Tibial nerve (tissue), 4 donors: ENCODE measurements around the gene ZCWPW2. TPM values are rescaled to one million over a fixed set of nuclear protein-coding genes. Genes with fewer than 3 reads are reported as not detected.
A peak's percentile ranks its signal among the peaks of the same experiment; 100 is the strongest.

ENCODE experiments used
- DNase-seq, 2 donors: peaks; one replicate each; pipeline ENCODE4 v3.0.0-alpha.2; 2019; ENCODE audit warnings: low spot score in 2 of 2
- H3K27ac ChIP-seq, 4 donors: fragments of 200-600 bp; sonication (generic) in 3 of 4; one replicate each; pipeline ENCODE4 v1.5.1; 2017 to 2019; ENCODE audit warnings: mild to moderate bottlenecking in 1 of 4
- H3K27me3 ChIP-seq, 2 donors: fragments of 200-600 bp; sonication (generic) in 1 of 2; one replicate each; pipeline versions ENCODE4 v1.5.1 to v1.6.0; 2017 to 2019
- H3K36me3 ChIP-seq, 3 donors: fragments of 200-600 bp; sonication (generic); one replicate each; pipeline ENCODE4 v1.5.1; 2018 to 2019
- H3K4me1 ChIP-seq, 4 donors: fragments of 200-600 bp; sonication (generic) in 3 of 4; one replicate each; pipeline ENCODE4 v1.5.1; 2017 to 2019
- H3K4me3 ChIP-seq, 4 donors: fragments of 200-600 bp; sonication (generic) in 3 of 4; one replicate each; pipeline ENCODE4 v1.5.1; 2017 to 2019; ENCODE audit warnings: mild to moderate bottlenecking in 1 of 4, moderate library complexity in 1 of 4
- H3K9me3 ChIP-seq, 4 donors: fragments of 200-600 bp; sonication (generic) in 3 of 4; one replicate each; pipeline ENCODE4 v1.5.1; 2017 to 2019
- CTCF ChIP-seq, 5 experiments: fragments of 200-600 bp in 3 of 5; fragments of 450-650 bp in 2 of 5; sonication (generic) in 3 of 5; IDR thresholded peaks; one replicate each; pipeline ENCODE4 v1.5.1; 2016 to 2019; ENCODE audit warnings: antibody characterized with exemption in 5 of 5, mild to moderate bottlenecking in 3 of 5, moderate library complexity in 2 of 5
- EP300 ChIP-seq, 2 donors: sonication (generic); formaldehyde crosslinking; IDR thresholded peaks; one replicate each; pipeline ENCODE4 v1.6.1; 2017; ENCODE audit warnings: antibody characterized with exemption in 2 of 2, mild to moderate bottlenecking in 1 of 2
- POLR2A ChIP-seq, 2 donors: fragments of 450-650 bp; IDR thresholded peaks; one replicate each; pipeline ENCODE4 v1.6.1; 2017; ENCODE audit warnings: antibody characterized with exemption in 2 of 2, mild to moderate bottlenecking in 2 of 2, moderate library complexity in 2 of 2
- WGBS, 2 donors: methylation state at CpG; one replicate each; pipeline ENCODE4 v1.1.5; 2018; 5-methylcytosine and 5-hydroxymethylcytosine counted together
- total RNA-seq, 4 donors: library from RNA; depleted of rRNA; stranded (reverse); fragments of >200 nt; gene quantifications; one replicate each; pipeline ENCODE4 v1.1.0, GENCODE V29; 2016

The ZCWPW2 gene
- total RNA-seq, 4 donors from 2014 or later, result 0.39 to 2.7 (median 0.89) TPM

DNA sequence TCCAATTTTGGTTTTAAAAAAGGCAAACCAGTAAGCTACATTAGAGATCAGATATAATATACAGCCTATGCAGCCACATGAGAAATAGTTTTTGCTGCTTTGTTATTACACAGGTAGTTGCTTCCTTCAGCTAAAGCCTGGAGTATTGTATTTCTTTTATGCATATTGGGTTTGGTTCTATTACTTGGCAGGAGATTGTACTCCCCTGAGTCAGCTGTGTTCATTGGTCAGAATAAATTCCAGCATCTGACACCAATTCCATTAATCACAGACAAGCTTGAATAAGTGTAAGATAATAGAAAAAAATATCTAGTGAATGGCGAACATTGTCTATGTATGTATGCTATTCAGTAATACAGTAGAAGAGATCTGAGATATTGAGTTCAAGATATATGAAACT is 26.1 kb upstream of the ZCWPW2 start:
- Histone ChIP-seq H3K4me3 (no peak overlapping the region), H3K27me3 (no peaks in the 10 kb centered on the region), H3K36me3 (peaks cover 0 to 57% (median 0%) of the 10 kb centered on the region in 3 donors), H3K27ac (no peak overlapping the region), H3K9me3 (no peaks in the 10 kb centered on the region), H3K4me1 (no peaks in the 10 kb centered on the region)
- TF ChIP-seq POLR2A (IDR thresholded peaks at IDR 0.05) (no peak), EP300 (IDR thresholded peaks at IDR 0.05) (no peak), CTCF (IDR thresholded peaks at IDR 0.05) (no peak)
- no peak for DNase-seq
- WGBS, 2 donors, result 73 to 77% methylated on average over 1 of the region's 1 CpG

- no peaks in the 10 kb centered on the region for H3K9me3 ChIP-seq
- no peaks in the 10 kb centered on the region for H3K27me3 ChIP-seq
- no peak overlapping the region for H3K27ac ChIP-seq
- DNase-seq, result no peak
- no peak overlapping the region for H3K4me3 ChIP-seq
- H3K4me1 ChIP-seq, result no peaks in the 10 kb centered on the region
- 86 to 92% methylated on average over 2 of the region's 2 CpGs for WGBS, 2 donors
- TF ChIP-seq CTCF (IDR thresholded peaks at IDR 0.05), result no peak
- no peak for TF ChIP-seq EP300 (IDR thresholded peaks at IDR 0.05)
- TF ChIP-seq POLR2A (IDR thresholded peaks at IDR 0.05), result no peak
- H3K36me3 ChIP-seq, result peaks cover 0 to 51% (median 0%) of the 10 kb centered on the region in 3 donors
Measured at GRCh38 chr3:28326458-28326926, 22.0 kb upstream of the ZCWPW2 start.

GRCh38 chr3:28328188-28329151 is 20.1 kb upstream of the ZCWPW2 start:
- no peak for DNase-seq
- Histone ChIP-seq H3K27me3 (no peaks in the 10 kb centered on the region), H3K4me1 (no peaks in the 10 kb centered on the region), H3K4me3 (no peak overlapping the region), H3K9me3 (no peaks in the 10 kb centered on the region), H3K36me3 (peaks cover 0 to 31% (median 0%) of the 10 kb centered on the region in 3 donors), H3K27ac (no peak overlapping the region)
- TF ChIP-seq CTCF (IDR thresholded peaks at IDR 0.05) (peak; percentile 57 to 69 (median 63)), POLR2A (IDR thresholded peaks at IDR 0.05) (no peak)
- 81 to 87% methylated on average over 4 of the region's 4 CpGs for WGBS, 2 donors

DNA sequence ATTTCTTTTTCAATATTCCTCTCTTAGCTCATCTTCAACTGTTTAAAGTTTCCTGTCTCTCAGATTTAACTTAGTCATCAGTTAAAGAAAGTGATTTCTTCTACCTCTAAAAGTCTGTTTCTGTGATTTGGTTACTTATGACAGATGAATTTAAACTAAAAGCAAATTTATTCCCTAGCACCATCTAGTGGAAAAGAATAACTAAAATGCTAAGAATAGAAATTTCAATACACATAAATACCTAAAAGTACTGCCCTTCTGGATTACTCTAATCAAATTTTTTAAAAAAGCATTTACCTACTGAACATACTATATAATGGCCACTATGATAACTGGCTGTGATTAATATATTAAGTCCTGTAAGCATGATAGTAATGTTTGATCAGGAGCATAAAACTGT is 14.0 kb upstream of the ZCWPW2 start:
- no peak overlapping the region for H3K27ac ChIP-seq
- H3K27me3 ChIP-seq, result no peaks in the 10 kb centered on the region
- H3K4me3 ChIP-seq, result no peak overlapping the region
- no peaks in the 10 kb centered on the region for H3K4me1 ChIP-seq
- H3K36me3 ChIP-seq, result peaks cover 0 to 40% (median 0%) of the 10 kb centered on the region in 3 donors
- no peak for DNase-seq
- no peaks in the 10 kb centered on the region for H3K9me3 ChIP-seq
- TF ChIP-seq POLR2A (IDR thresholded peaks at IDR 0.05), result no peak
- TF ChIP-seq EP300 (IDR thresholded peaks at IDR 0.05), result no peak
- TF ChIP-seq CTCF (IDR thresholded peaks at IDR 0.05), result no peak

- Histone ChIP-seq H3K27me3 (no peaks in the 10 kb centered on the region), H3K9me3 (no peaks in the 10 kb centered on the region), H3K4me3 (no peak overlapping the region), H3K27ac (no peak overlapping the region), H3K36me3 (peaks cover 0 to 45% (median 0%) of the 10 kb centered on the region in 3 donors), H3K4me1 (no peaks in the 10 kb centered on the region)
- WGBS, 2 donors, result 66 to 75% methylated on average over 2 of the region's 2 CpGs
- TF ChIP-seq POLR2A (IDR thresholded peaks at IDR 0.05) (no peak), CTCF (IDR thresholded peaks at IDR 0.05) (no peak), EP300 (IDR thresholded peaks at IDR 0.05) (no peak)
- no peak for DNase-seq
Measured at GRCh38 chr3:28335246-28335645, 13.3 kb upstream of the ZCWPW2 start.
